Thyroid gland (tissue), 4 donors: Measurements from ENCODE around the gene ELAVL1.

Experiments used
- CTCF ChIP-seq, 6 experiments: fragments of 200-600 bp in 3 of 6; fragments of 450-650 bp in 3 of 6; sonication (generic) in 3 of 6; IDR thresholded peaks; one replicate each; pipeline ENCODE4 v1.5.1; 2016 to 2019; ENCODE audit warnings: antibody characterized with exemption in 6 of 6, mild to moderate bottlenecking in 2 of 6, inconsistent platforms in 1 of 6, moderate library complexity in 1 of 6
- POLR2A ChIP-seq, 2 donors: fragments of 450-650 bp; IDR thresholded peaks; one replicate each; pipeline ENCODE4 v1.6.1; 2017; ENCODE audit warnings: antibody characterized with exemption in 2 of 2, mild to moderate bottlenecking in 2 of 2, moderate library complexity in 1 of 2

GRCh38 chr19:7992575-7992974 is 12.9 kb downstream of the ELAVL1 start:
- no peak for TF ChIP-seq CTCF (IDR thresholded peaks at IDR 0.05)
- no peak for TF ChIP-seq POLR2A (IDR thresholded peaks at IDR 0.05)
